GM20000 (cell line): ENCODE measurements around the gene DUSP5.

ENCODE experiments used
- DNase-seq: peaks from one replicate; pipeline ENCODE4 v3.0.0; 2012; ENCODE audit warnings: low spot score
- TF ChIP-seq, protein P1 (sequence below): IDR thresholded peaks from 2 replicates; pipeline ENCODE4 v1.5.1; 2012; ENCODE audit warnings: mild to moderate bottlenecking, control low read depth; ENCODE audit errors: extremely low read depth, missing control alignments

DUSP5 gene

DNA sequence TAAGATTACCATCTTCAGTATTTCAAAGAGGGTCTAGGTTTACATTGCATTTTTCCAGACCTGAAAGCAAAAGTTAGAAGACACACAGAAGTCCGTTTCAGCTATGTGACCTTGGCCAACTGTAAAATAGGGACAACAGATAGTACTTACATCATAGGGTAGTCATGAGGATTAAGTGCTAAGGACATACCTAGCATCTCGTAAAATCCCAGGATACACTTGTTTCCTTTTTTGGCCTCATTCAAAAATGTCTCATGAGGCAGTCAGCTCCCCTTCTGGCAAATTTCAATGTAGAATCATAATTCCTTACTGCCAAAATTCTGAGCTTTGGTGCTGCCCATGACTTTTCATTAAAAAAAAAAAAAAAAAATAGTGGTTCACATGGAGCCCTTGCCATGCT is 6.4 kb upstream of the DUSP5 start:
- TF ChIP-seq, protein P1, sequence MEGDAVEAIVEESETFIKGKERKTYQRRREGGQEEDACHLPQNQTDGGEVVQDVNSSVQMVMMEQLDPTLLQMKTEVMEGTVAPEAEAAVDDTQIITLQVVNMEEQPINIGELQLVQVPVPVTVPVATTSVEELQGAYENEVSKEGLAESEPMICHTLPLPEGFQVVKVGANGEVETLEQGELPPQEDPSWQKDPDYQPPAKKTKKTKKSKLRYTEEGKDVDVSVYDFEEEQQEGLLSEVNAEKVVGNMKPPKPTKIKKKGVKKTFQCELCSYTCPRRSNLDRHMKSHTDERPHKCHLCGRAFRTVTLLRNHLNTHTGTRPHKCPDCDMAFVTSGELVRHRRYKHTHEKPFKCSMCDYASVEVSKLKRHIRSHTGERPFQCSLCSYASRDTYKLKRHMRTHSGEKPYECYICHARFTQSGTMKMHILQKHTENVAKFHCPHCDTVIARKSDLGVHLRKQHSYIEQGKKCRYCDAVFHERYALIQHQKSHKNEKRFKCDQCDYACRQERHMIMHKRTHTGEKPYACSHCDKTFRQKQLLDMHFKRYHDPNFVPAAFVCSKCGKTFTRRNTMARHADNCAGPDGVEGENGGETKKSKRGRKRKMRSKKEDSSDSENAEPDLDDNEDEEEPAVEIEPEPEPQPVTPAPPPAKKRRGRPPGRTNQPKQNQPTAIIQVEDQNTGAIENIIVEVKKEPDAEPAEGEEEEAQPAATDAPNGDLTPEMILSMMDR = no peak
- DNase-seq = no peak

GRCh38 chr10:110492069-110492822 is 5.5 kb upstream of the DUSP5 start:
- TF ChIP-seq, protein P1 = no peak
- no peak for DNase-seq

DNA sequence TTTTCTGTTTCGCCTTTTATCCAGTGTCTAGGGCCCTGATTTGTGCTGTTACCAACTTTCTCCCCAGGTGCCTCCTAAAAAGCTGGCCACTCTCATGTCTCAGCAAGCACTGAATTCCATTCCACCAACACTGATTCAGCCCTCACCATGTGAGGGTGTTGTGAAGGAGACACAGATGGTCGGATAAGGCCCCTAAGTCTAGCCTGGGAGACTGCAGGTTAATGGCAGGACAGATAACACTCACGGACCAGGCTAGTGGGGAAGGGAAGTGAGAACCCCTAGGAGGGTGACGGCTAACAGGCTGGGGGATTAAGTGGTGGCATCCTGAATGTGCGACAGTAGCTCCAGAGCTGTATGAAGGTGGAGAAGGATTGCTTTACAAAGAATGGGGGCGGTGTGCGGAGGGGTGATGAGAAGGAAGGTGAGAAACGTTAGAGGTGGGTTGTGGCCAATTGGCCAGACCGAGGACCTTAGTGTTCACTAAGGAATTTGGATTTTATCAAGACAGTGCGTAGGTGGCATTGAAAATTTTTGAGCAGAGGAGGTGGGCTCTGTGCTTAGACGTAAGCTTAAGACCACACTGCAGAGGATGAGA is 3.8 kb upstream of the DUSP5 start:
- DNase-seq = no peak
- TF ChIP-seq, protein P1 = no peak

GRCh38 chr10:110494532-110494931 is 3.2 kb upstream of the DUSP5 start:
- TF ChIP-seq, protein P1 = no peak
- no peak for DNase-seq

GRCh38 chr10:110495731-110496552 is 1.8 kb upstream of the DUSP5 start:
- peak; percentile 29 for DNase-seq
- TF ChIP-seq, protein P1 = no peak

DNA sequence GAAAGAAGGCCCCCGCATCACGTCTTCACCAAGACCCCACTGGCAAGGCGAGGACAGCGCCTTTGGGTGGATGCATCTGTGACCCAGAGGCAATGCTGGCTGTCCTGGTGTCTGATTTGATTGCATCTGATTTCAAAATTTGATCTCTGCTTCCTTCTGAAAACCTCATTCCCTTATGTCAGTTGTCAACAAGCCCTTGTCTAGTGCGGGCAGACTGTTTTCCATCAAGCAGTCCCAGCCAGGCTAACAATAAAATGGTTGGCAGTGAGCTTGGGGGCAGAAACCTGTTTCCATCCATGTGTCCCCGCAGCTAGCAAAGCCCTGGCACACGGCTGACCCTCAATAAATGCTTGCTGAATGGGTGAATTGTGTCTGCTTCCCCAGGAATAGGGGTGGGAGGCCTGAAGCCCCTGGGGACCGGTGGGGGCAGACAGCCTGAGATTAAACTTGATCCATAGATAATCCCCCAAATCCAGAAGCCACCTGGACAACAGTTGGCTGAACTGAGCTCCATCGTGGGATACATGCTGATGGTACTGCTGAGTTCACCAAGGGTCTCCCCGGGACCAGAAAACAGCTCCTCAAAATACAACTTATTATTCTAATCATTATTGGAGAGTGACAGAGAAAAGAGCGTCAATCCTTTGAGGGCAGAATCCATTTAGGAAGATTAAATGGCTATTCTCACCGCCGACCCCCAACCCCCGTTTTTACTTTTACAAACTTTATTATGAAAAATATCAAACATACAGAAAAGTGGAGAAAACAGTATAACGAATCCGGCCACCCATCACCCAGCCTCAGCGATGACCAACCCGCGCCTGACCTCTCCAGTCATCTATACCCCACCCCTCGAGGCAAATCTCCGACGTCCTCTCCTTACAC is 912 bp upstream of the DUSP5 start:
- TF ChIP-seq, protein P1 = no peak
- DNase-seq = no peak
